ENCODE results near the gene TNPO1.

The TNPO1 gene

DNA sequence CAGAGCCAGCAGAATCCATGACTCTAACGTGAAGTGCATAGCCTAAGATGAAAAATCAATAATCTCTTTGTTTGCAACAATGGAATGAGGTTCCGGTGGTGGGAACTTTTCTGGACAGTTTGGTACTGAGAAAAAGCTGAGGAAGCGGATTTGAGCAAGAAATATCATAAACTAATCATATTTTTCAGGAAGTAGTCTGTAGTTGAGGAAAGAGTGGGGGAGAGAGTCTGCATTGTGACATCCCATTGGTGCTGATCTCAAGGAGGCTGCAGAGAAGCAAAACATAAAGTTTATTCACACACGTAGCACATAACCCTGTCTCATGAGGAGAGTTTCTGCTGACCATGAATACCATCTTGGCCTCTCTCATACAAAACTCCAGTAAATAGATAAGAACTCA is 123.6 kb downstream of the TNPO1 start:
- Histone ChIP-seq H3K4me1 (no peaks in the 10 kb centered on the region), H3K27ac (no peak overlapping the region), H4K20me1 (no peaks in the 10 kb centered on the region), H3K4me2 (no peak overlapping the region), H3K36me3 (no peaks in the 10 kb centered on the region), H3K9me3 (peaks cover 7% of the 10 kb centered on the region), H3K9ac (no peak overlapping the region), H3K27me3 (no peaks in the 10 kb centered on the region), H3K4me3 (no peak overlapping the region)
- TF ChIP-seq Cebpa-rat (IDR thresholded peaks at IDR 0.05), result no peak

DNA sequence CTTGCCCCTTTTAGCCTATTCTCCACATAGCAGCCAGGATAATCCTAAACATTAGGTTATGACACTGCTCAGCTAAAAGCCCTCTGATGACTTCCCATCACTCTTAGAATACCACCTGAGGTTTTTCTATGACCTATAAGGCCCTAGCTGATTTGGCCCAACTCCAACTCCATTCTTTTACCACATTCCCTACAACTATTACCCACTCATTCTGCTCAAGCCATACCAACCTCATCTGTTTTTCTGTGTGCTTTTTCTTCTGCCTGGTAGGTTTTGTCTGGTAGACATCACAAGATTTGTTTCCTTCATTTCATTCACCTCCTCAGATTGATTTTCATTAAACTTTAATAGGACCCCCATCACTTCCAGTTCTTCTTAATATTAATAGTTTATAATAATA is 126.8 kb downstream of the TNPO1 start:
- Histone ChIP-seq H3K27ac (no peak overlapping the region), H4K20me1 (no peaks in the 10 kb centered on the region), H3K9me3 (no peaks in the 10 kb centered on the region), H3K9ac (no peak overlapping the region), H3K4me2 (no peak overlapping the region), H3K27me3 (no peaks in the 10 kb centered on the region), H3K36me3 (no peaks in the 10 kb centered on the region), H3K4me3 (no peak overlapping the region), H3K4me1 (no peaks in the 10 kb centered on the region)
- TF ChIP-seq Cebpa-rat (IDR thresholded peaks at IDR 0.05), result no peak

DNA sequence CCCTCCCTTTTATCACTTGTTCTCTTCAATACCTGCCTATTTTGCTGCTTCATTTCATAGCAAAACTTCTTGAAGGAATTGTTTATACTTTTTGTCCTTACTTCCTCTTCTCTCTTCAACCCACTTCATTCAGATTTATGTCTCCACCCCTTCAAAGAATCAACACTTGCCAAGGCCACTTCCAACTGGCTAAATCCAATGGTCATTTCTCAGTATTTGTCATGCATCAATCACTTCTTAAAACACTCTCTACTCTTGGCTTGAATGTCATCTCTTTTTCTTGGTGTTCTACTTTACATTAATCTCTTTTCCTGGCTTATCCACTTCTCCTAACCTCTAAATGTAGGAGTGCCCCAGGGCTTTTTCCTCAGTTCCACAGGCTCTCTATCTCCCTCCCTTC is 131.0 kb downstream of the TNPO1 start:
- no peaks in the 10 kb centered on the region for H3K36me3 ChIP-seq
- no peak overlapping the region for H3K9ac ChIP-seq
- TF ChIP-seq Cebpa-rat (IDR thresholded peaks at IDR 0.05), result no peak
- H3K27me3 ChIP-seq, result no peaks in the 10 kb centered on the region
- no peak overlapping the region for H3K4me2 ChIP-seq
- no peaks in the 10 kb centered on the region for H3K4me1 ChIP-seq
- no peak overlapping the region for H3K4me3 ChIP-seq
- H4K20me1 ChIP-seq, result no peaks in the 10 kb centered on the region
- no peak overlapping the region for H3K27ac ChIP-seq
- no peaks in the 10 kb centered on the region for H3K9me3 ChIP-seq

DNA sequence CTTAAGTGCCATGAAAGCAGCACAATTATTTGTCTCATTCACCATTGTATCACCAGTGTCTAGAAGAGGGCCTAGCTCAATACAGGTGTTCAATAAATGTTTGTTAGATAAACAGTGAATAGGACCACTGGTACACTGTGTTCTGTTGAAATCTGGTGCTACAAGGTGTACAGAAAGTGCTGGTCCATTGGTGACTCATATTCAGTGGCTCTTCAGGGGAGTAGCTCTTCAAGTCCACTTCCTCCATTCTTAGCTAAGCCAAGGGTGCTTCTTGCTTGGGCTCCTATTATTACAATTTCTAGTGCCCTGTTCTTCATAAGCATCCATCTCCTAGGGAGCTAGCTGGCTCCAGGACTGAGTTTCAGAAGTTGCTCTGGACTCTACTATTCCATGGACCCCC is 133.0 kb downstream of the TNPO1 start:
- Histone ChIP-seq H3K27ac (no peak overlapping the region), H4K20me1 (no peaks in the 10 kb centered on the region), H3K36me3 (no peaks in the 10 kb centered on the region), H3K4me3 (no peak overlapping the region), H3K9ac (no peak overlapping the region), H3K9me3 (no peaks in the 10 kb centered on the region), H3K4me1 (0 out of 2 replicates have a peak, but pooled peaks cover 7% of the 10 kb centered on the region), H3K4me2 (no peak overlapping the region), H3K27me3 (peaks cover 3% of the 10 kb centered on the region; the same call in 1 of the 2 replicates)
- TF ChIP-seq Cebpa-rat (IDR thresholded peaks at IDR 0.05), result no peak

DNA sequence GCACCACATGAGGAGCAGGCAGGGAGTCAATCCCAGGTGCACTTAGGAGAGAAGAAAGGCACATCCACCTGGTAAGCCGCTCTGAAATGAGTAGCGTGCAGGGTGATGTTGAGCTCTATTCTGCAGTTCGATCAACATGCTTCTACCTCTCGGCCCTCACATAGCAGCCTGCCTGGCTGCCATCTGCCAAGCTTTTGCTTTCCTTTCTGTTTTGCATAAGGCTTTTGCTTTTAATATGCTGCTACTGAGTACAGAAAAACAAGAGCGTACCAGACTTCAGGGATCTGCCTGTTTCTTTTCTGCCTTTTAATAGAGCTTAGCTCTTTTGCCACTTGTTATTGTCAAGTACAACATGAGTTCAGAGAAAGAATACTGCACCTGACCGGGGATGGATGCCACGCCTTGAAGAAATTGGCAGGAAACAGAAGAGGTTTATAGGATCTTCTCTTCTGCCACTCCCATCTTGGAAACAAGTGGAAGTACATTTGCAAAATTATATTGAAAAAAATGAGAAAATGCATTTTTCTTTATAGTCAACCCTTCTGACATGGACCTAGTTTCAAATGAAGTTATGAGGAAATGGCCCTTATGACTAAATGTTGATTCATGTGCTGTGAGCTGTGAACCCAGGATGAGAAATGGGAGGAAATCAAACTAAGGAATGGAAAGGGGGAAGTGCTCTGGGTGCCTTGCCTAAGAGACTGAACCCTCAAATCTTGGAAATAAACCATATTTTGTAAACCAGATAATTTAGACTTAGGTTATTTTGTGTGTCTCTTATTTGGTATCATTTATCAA is 135.4 kb downstream of the TNPO1 start:
- TF ChIP-seq Cebpa-rat (IDR thresholded peaks at IDR 0.05), result no peak
- no peaks in the 10 kb centered on the region for H3K36me3 ChIP-seq
- H3K9me3 ChIP-seq, result no peaks in the 10 kb centered on the region
- no peak overlapping the region for H3K4me2 ChIP-seq
- H4K20me1 ChIP-seq, result peaks cover under 1% of the 10 kb centered on the region; the same call in 1 of the 2 replicates
- H3K27ac ChIP-seq, result no peak overlapping the region
- H3K4me3 ChIP-seq, result no peak overlapping the region
- H3K9ac ChIP-seq, result no peak overlapping the region
- H3K27me3 ChIP-seq, result peaks cover 21% of the 10 kb centered on the region
- peaks cover 17% of the 10 kb centered on the region for H3K4me1 ChIP-seq

DNA sequence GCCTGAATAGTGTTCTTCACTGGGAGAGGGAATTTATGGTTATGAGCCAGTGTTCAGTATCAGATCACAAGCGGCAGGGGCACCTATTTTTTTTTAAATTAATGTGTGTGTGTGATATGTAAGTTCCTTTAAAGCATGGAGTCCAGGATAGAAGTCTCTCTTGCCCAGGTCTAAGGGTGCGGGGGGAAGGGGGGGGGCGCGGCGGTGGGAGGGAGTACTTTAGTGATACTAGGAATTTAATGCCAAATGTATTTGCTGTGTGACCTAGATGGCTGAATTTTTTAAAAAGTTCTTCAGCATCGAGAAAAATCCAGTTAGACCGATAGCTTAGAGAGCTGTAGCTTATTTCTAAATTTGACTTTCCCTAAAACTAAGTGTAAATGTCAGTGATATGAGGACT is 137.9 kb downstream of the TNPO1 start:
- no peak overlapping the region for H3K27ac ChIP-seq
- H3K9ac ChIP-seq, result no peak overlapping the region
- no peaks in the 10 kb centered on the region for H3K9me3 ChIP-seq
- no peaks in the 10 kb centered on the region for H3K36me3 ChIP-seq
- peaks cover 25% of the 10 kb centered on the region; the same call in 1 of the 2 replicates for H4K20me1 ChIP-seq
- H3K4me1 ChIP-seq, result peaks cover 22% of the 10 kb centered on the region
- no peak overlapping the region for H3K4me2 ChIP-seq
- H3K27me3 ChIP-seq, result peaks cover 27% of the 10 kb centered on the region
- TF ChIP-seq Cebpa-rat (IDR thresholded peaks at IDR 0.05), result no peak
- no peak overlapping the region for H3K4me3 ChIP-seq

DNA sequence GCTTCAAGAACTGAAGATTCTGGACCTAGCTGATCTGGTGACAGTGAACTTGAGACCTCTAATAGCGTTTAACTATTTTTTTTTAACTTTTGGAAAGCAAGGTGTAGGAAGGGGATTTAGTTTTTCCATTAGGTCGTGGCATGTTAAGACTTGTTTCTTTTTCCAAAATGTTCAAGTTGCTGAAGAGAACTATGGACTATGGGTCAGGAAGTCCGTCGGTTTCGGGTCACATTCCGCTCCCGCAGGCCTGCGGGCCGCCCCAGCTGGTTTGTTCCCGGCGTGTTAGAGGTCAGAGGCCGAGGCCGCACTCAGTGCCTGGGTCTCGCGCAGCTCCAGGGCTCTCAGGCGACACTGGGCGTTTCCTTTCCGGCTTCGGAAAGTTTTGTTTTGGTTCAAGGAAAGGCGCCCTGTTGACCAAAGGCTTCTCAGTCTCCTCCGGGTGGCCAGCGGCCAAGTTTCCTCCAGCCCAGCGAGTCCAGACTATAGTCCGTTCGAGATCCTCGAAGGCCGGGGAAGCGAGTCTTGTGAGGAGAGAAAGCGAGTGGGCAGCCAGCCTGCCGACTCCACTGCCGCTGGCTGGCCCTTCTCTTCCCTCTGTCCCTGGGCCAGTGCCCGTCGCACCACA is 138.8 kb downstream of the TNPO1 start:
- peak overlapping the region; percentile 93 for H3K4me2 ChIP-seq
- H3K9me3 ChIP-seq, result no peaks in the 10 kb centered on the region
- H3K27ac ChIP-seq, result no peak overlapping the region
- H3K27me3 ChIP-seq, result peaks cover 27% of the 10 kb centered on the region
- TF ChIP-seq Cebpa-rat (IDR thresholded peaks at IDR 0.05), result no peak
- H3K4me3 ChIP-seq, result peak overlapping the region; percentile 84
- peaks cover 22% of the 10 kb centered on the region for H3K4me1 ChIP-seq
- peaks cover 33% of the 10 kb centered on the region; the same call in 1 of the 2 replicates for H4K20me1 ChIP-seq
- no peaks in the 10 kb centered on the region for H3K36me3 ChIP-seq
- H3K9ac ChIP-seq, result peak overlapping the region; percentile 76

DNA sequence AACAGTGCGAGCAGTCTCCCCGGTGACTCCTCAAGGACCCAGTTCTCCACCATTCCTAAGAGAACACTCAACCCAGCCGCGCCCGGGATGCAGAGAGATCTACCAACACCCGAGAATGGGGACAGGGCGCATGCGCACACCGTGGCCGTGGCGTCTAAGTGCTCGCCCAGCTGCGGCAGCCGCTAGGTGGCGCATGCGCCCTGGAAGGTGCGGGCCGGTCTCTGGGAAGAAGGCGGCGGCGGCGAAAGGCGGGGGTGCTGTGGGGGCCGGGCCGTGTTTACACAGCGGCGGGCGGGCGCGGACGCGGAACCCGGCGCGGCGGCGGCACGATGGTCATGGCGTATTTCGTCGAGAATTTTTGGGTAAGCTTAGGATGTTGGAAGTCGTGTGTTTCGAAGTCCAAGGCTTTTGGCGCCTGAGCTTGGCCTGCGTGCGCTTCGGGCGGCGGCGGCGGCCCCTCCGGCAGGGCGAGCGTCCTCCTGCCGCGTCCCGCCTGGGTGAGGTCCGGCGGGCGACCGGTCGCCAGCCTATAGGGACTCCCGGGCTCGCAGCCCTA is 139.4 kb downstream of the TNPO1 start, which contains the start of gene FCHO2:
TSS of gene FCHO2 (plus strand) at position 274 of the 556 bp plus-strand sequence. CDS start at position 330, 56 bp downstream.
- Histone ChIP-seq H3K27ac (peak within 1 kb of the TSS; percentile 64), H3K9ac (peak within 1 kb of the TSS; percentile 76), H3K9me3 (no peaks in the 10 kb centered on the region)

DNA sequence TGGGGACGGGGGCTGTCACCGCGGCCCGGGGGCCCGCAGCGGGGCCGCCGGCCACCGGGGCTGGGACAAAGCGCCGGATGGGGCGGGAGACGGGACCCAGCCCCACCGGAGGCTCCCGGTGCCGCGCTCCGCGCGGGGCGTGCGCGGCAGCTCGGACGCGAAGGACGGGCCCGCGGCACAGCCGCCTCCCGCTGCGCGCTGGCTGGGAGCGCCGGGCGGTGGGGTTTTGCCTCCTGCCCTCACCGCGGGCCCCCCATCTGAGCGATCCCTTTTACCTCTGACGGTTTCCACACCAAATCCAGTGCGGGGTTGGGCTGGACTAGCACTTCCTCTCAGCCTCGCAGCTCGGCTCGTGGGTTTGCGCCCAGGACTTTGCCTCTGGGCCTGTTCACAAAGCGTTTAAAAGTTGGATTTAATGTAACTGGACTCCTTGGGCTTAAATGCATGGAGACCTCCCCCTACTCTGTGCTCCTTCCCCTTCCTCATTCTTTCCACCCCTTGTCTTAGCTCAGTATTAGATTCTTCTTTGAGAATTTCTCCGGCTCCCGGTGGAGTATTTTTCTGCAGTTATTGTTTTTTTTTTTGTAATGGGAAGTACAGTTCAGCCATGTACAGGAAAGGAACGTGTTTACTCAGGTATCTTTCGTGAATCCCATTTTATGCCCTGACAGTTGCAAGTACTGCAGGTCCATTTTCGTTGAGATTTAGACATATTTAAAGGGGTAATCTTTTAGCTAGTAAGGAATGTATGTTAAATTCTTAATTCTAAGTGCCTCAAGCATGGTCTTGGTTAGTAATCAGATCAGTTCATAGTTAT is 140.1 kb downstream of the TNPO1 start:
- peak overlapping the region; percentile 76 for H3K9ac ChIP-seq
- H3K4me3 ChIP-seq, result peak overlapping the region; percentile 84
- H3K9me3 ChIP-seq, result no peaks in the 10 kb centered on the region
- H3K4me2 ChIP-seq, result peak overlapping the region; percentile 93
- H4K20me1 ChIP-seq, result peaks cover 33% of the 10 kb centered on the region; the same call in 1 of the 2 replicates
- peaks cover 27% of the 10 kb centered on the region for H3K27me3 ChIP-seq
- H3K4me1 ChIP-seq, result peaks cover 22% of the 10 kb centered on the region
- H3K36me3 ChIP-seq, result no peaks in the 10 kb centered on the region
- TF ChIP-seq Cebpa-rat (IDR thresholded peaks at IDR 0.05), result no peak
- peak overlapping the region; percentile 64 for H3K27ac ChIP-seq

More for the DNA sequence above, 139.4 kb downstream of the TNPO1 start, which contains the start of gene FCHO2:
- no peaks in the 10 kb centered on the region for H3K36me3 ChIP-seq
- peaks cover 27% of the 10 kb centered on the region for H3K27me3 ChIP-seq
- H3K4me1 ChIP-seq, result peaks cover 22% of the 10 kb centered on the region
- H3K4me3 ChIP-seq, result peak within 1 kb of the TSS; percentile 84
- TF ChIP-seq Cebpa-rat (IDR thresholded peaks at IDR 0.05), result no peak
- peak within 1 kb of the TSS; percentile 93 for H3K4me2 ChIP-seq
- peaks cover 33% of the 10 kb centered on the region; the same call in 1 of the 2 replicates for H4K20me1 ChIP-seq

All from BLaER1 (cell line).